GM10266 (cell line): ENCODE results near the gene PTPRN2.

ENCODE experiments used
- DNase-seq: peaks from one replicate; pipeline ENCODE4 v3.0.0; 2012; ENCODE audit errors: extremely low spot score
- CTCF ChIP-seq: IDR thresholded peaks from 2 replicates; pipeline ENCODE4 v1.5.1; 2012; ENCODE audit warnings: mild to moderate bottlenecking, low read depth; ENCODE audit not compliant: control insufficient read depth, insufficient read depth; ENCODE audit errors: missing control alignments

The PTPRN2 gene

GRCh38 chr7:158102897-158103296 is 484.7 kb downstream of the PTPRN2 start:
- no peak for DNase-seq
- TF ChIP-seq CTCF, result no peak

GRCh38 chr7:158101821-158102450 is 485.7 kb downstream of the PTPRN2 start:
- DNase-seq, result no peak
- TF ChIP-seq CTCF, result no peak

GRCh38 chr7:158098125-158099030 is 489.2 kb downstream of the PTPRN2 start:
- TF ChIP-seq CTCF, result no peak
- no peak for DNase-seq

- no peak for TF ChIP-seq CTCF
- DNase-seq, result no peak
Observed at GRCh38 chr7:158097453-158098124, 490.0 kb downstream of the PTPRN2 start.

GRCh38 chr7:158097106-158097452 is 490.5 kb downstream of the PTPRN2 start:
- TF ChIP-seq CTCF, result no peak

GRCh38 chr7:158096582-158096981 is 491.0 kb downstream of the PTPRN2 start:
- DNase-seq, result no peak
- no peak for TF ChIP-seq CTCF

More at GRCh38 chr7:158097106-158097452, 490.5 kb downstream of the PTPRN2 start:
- no peak for DNase-seq

- TF ChIP-seq CTCF, result no peak
- DNase-seq, result no peak
Observed at GRCh38 chr7:158094671-158095226, 492.9 kb downstream of the PTPRN2 start.
